Measurements from ENCODE around the gene RPL3. TPM values are rescaled to one million over a fixed set of nuclear protein-coding genes. Genes with fewer than 3 reads are reported as not detected.
"Not testable (repeated sequence)": the region's sequence is repeated elsewhere in the genome, so short reads cannot be mapped to it uniquely, and the experiment has no call there.

The RPL3 gene
- polyA plus RNA-seq, 5 donors = 3,307 to 4,039 (median 3,557) TPM

- no peak for DNase-seq
Observed at GRCh38 chr22:39325392-39325932, 6.0 kb upstream of the RPL3 start.

GRCh38 chr22:39320616-39321029, 1.2 kb upstream of the RPL3 start:
- DNase-seq = not testable (repeated sequence)

GRCh38 chr22:39318507-39319283, 728 bp downstream of the RPL3 start:
- no peak for DNase-seq

DNA sequence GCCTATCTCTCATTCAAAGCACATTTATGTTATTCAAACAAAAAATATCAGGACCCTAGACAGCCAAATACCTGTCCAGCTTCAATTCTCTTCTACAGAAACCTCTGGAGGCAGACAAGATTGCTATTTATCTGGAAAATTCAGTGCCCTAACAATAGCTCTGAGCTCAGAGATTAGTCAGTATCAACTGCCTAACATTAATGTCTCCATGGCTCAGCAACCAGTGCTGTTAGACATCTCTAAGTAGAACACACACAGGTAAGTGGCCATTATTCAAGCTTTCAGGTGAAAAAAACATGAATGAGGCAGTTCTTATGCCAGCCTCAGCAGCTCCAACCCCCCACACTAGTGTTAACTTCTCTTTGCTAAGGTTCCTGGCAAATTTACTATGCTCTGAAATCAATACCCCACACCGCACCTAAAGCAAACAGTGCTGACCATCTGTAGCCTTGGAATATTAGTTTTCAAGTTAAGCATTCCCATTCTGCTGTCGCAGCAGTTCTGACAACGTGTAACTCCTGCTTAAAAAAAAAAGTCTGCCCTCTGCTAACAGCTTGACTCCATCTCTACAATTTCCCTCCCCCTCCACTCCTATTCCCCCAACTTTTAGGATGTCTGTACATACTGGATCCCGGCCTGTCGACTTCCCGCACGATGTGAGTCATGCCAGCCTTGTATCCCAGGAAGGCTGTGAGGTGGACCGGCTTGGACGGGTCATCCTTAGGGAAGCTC, 1.5 kb downstream of the RPL3 start:
- DNase-seq = no peak

GRCh38 chr22:39317084-39317774, 2.2 kb downstream of the RPL3 start:
- DNase-seq = no peak

DNA sequence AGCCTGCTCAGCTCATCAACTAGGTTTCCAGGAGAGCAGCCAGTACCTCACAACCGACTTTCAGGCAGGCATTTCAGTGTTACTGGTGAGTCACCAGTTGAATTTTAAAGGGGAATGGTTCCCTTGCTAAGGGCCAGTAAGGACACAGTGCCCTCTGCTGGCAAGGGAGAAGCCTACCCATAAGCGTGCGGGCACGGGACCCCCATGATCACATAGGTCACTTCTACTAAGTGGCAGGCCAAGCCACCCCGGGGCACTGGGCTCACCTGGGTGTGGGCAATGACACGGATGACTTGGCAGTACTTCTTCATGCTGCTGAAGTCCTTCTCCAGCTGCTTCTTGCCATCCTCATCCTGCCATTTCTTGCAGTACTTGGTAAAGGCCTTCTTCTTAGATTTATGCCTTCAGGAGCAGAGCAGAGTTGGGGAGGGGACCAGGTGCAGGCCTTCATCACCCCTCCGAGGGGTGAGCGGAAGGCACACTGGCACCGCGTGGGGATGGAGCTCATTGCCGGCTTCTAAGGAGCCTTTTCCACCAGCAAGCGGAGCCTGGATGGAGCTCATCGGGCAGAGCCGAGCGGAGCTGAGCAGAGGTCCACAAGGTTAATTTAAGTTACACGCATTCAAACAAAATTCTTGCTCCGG, 2.9 kb downstream of the RPL3 start:
- DNase-seq = no peak

GRCh38 chr22:39315389-39315788, 4.0 kb downstream of the RPL3 start:
- no peak for DNase-seq

DNA sequence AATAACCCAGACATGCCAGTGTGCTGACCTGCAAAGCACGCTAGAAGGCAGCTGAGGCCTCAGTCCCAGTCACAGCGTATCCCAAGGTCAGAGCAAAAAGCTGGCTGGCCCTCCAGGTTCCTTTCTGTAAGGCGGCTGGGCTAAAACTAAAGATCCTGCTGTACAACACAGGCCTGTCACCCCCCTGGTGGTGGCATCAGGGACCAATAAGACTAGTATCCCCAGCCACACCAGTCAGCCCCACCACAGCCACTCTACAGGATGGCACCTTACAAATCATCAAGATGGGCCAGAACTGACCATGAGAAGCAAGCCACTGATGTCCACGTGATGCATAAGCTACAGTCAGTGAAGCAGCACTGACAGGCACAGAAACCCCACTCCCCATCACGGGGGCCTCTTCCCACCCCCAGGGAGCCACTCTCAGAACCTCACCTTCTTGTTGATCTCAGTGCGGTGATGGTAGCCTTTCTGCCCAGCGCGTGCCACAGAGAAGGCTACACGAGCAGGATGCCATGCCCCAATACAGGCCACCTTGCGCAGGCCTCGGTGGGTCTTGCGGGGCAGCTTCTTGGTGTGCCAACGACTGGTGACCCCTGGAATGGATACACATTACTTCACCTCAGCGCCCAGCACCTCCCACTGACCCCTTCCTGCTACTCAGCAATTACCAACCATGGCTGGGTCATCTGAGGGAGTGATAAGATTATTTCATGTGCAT, 5.0 kb downstream of the RPL3 start:
- DNase-seq = no peak

GRCh38 chr22:39313258-39314001, 6.0 kb downstream of the RPL3 start:
- no peak for DNase-seq

GRCh38 chr22:39312410-39312809, 7.0 kb downstream of the RPL3 start:
- DNase-seq = no peak

DNA sequence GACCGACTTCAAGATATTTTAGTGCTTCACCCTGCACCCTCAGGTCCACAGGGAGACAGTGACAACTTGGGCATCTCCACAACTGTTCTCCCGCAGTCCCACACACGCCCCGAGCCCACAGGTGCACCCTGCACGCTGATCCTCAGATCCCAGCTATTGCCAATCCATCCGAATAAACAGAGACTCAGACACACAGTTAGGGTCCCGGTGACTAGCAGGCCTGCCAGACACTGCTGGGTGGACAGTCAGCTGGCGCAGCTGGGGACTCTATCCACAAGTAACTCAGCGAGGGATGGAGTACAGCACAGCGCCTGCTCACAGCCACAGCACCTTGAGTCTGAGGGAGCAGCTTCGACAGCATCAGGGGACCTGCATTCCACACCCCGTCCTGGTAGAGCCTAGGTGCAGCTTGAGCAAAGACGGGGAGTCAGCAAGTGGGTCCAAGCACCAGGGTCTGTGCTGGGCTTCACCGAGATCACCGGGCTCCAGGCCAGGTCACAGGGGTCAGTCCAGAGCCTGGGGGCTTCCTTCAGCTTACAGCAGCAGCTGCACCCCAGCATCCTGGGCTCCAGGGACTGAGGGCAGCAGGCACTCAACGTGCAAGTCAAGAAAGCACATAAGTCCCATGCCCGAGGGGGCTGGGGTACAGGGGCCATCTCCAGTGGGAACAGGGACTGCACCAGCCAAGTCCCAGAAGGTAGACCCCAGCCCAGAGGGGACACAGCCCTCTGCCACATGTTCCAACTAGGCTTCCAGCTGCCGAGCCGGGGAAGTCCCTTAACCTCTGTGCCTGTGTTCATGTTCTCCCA, 7.6 kb downstream of the RPL3 start:
- no peak for DNase-seq

GRCh38 chr22:39309881-39310714, 9.3 kb downstream of the RPL3 start:
- no peak for DNase-seq

GRCh38 chr22:39309364-39309861, 10.0 kb downstream of the RPL3 start:
- DNase-seq = no peak

GRCh38 chr22:39308614-39309363, 10.6 kb downstream of the RPL3 start:
- no peak for DNase-seq

DNA sequence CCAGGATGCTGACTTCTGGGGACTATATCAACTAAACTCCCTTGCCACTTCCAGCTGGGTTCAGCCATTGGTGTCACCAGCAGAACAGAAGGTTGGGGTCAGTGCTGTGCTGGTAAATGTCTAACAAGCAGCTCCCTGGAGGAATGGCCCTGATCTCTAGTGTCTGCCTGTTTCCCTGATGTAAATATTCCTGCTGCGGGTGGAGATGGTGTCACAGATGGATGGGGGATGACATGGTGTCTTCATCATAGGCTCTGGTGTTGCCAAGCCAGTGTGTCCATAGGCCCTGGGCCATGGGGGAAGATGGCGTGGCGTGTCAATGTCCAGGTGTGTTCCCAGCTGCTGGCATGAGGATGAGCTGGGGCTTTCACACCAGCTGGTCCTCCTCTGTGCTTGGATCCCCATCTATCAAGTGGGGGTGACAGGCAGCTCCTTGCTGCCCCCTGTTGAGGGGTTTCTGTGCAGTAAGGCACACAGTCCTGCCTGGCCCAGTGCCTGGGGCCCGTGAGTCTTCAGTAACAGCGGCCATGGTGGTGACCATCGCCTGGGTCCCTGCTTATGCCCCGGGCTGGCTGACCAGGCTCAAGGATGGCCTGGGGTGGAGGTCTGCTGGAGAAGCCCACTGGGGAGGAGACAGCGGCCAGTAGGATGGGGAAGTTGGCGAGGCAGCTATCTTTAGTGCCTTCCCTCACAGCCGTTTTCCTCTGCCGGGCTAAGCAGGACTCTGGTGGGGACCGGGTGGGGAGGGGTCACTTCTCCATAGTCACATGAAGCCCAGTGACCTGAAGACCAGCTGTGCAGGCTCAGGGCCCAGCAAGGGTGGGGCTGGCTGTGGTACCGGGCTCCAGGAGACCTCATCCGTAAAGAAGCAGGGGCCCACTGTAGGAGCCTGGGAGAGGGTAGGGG, 12.7 kb downstream of the RPL3 start:
- no peak for DNase-seq

DNA sequence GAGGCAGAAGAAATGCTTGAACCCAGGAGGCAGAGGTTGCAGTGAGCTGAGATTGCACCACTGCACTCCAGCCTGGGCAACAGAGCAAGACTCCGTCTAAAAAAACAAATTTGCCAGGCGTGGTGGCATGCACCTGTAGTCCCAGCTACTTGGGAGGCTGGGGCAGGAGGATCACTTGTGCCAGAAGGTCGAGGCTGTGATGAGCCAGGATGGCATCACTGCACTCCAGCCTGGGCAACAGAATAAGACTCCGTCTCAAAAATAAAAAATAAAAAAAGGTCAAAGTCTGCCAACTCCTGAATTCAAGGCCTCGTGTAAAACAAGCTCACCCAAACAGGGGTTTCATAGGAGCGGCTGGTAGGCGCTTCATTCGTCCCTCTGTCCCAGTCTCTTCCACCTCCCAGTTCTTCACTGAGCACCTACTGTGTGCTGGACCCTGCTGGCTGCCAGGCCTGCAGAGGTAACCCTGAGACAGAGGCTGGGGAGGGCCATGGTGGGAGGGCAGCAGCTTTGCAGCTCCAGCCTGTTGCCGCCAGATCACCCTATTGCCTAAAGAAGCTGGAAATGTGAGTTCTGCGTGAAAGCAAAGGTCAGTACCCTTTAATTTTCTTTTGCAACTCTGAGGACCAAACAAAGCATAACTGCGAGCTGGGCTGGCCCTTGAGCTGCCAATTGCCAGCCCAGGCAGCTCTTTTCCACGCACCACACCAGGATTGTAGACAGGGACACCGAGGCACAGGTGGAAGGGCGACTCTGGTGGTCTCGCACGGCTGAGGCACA, 15.3 kb downstream of the RPL3 start:
- DNase-seq = no peak
